Erythroblast (primary cell): Measurements from ENCODE around the gene FBXL7.

Experiments
- DNase-seq, 2 experiments: peaks; one replicate each; lab custom pipeline; 2025; lab: John Stamatoyannopoulos, UW
- GATA1 ChIP-seq: IDR thresholded peaks from 2 replicates; pipeline ENCODE4 v1.6.1; 2011; ENCODE audit warnings: low read depth, mild to moderate bottlenecking, control low read depth, low read length, moderate library complexity
- POLR2A ChIP-seq: IDR thresholded peaks from 2 replicates; pipeline ENCODE4 v1.6.1; 2011; ENCODE audit warnings: mild to moderate bottlenecking, low read length

FBXL7 gene

GRCh38 chr5:15886156-15886555 is 386.2 kb downstream of the FBXL7 start:
- DNase-seq, result no peak
- TF ChIP-seq GATA1 (no peak), POLR2A (no peak)

- no peak for TF ChIP-seq GATA1
Measured at GRCh38 chr5:15887093-15887492, 387.1 kb downstream of the FBXL7 start.

GRCh38 chr5:15889001-15889400 is 389.0 kb downstream of the FBXL7 start:
- no peak for DNase-seq
- TF ChIP-seq POLR2A (no peak), GATA1 (no peak)

More at GRCh38 chr5:15887093-15887492, 387.1 kb downstream of the FBXL7 start:
- no peak for DNase-seq

DNA sequence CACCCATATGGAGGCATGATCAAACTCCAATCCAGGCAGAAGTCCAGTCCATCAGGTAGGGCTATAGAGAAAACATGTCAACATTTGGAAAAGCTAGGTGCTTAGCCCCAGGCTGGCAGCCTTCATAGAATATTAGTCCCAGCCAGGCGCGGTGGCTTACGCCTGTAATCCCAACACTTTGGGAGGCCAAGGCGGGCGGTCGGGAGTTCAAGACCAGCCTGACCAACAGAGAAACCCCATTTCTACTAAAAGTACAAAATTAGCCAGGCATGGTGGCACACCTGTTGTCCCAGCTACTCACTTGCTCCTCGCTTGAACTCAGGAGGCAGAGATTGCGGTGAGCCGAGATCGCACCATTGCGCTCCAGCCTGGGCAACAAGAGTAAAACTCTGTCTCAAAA is 393.9 kb downstream of the FBXL7 start:
- no peak for TF ChIP-seq POLR2A
- no peak for TF ChIP-seq GATA1
- DNase-seq, result no peak

DNA sequence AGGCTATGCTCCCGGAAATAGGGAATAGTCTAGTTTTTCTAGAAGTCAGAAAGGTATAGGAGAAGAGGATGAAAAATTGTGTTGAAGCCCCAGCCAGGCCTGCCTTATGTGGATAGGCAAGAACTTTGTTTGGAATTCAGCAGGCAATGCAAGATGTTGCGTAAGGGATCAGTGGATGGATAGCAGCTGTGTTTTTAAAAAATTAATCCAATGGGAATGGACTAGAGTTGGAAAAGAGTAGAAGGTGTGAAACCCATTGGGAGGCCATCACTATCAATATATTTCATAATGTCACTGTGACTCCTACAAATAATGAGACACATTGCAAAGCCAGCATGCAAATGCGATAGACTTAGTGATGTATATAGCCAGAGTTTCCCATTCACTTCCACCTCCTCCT is 397.7 kb downstream of the FBXL7 start:
- no peak for DNase-seq
- TF ChIP-seq POLR2A (no peak), GATA1 (no peak)

DNA sequence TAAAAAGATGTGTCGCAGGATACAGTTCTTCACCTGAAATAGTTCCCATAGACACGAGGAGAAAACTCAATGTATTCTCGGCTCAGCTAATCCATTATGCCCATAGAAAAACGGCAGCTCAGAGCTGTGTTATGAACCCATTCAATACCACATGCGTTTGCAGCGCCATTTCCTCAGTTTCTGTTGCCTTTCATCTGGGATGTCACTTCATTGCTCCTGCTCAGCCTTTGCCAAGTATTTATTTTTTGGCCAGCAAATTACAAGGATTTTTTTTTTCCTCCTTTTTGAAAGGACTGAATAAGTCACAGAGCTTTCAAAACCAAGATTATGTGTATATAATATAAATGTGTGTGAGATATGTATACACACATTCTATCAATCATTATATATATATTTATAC is 398.7 kb downstream of the FBXL7 start:
- DNase-seq, result no peak
- TF ChIP-seq GATA1 (no peak), POLR2A (no peak)

GRCh38 chr5:15899481-15899880 is 399.5 kb downstream of the FBXL7 start:
- TF ChIP-seq GATA1 (no peak), POLR2A (no peak)
- no peak for DNase-seq

DNA sequence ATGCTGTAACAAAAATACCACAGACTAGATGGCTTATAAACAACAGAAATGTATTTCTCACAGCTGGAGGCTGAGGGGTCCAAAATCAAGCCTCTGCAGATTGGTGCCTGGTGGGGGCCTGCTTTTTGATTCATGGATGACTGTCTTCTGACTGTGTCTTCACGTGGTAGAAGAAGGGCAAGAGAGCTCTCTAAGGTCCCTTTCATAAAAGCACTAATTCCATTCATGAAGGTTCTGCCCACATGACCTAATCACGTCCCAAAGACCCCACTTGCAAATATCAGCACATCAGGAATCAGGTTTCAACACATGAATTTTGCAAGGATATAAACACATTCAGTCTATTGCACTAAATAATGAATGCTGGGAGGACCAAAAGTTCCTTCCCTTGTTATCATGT is 401.2 kb downstream of the FBXL7 start:
- TF ChIP-seq GATA1 (no peak), POLR2A (no peak)
- DNase-seq, result no peak

DNA sequence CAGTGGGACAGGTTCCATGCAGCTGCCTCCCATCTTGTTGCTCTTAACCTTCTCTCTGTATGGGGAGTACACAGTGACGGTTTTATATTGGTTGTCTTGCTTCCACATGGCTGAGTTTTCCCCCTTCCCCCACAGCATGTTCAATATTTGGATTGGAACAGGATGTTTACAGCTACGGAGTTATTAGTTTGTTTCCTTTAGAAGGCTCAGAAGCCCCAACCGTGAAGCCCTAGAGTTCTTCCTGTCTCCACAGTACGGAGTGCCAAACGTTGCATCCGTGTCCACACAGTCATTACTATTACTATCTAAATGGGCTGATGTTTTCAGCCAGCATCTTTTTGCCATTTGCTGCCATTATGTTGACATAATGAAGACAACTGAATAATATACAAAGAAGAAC is 402.1 kb downstream of the FBXL7 start:
- no peak for DNase-seq
- TF ChIP-seq GATA1, result no peak

DNA sequence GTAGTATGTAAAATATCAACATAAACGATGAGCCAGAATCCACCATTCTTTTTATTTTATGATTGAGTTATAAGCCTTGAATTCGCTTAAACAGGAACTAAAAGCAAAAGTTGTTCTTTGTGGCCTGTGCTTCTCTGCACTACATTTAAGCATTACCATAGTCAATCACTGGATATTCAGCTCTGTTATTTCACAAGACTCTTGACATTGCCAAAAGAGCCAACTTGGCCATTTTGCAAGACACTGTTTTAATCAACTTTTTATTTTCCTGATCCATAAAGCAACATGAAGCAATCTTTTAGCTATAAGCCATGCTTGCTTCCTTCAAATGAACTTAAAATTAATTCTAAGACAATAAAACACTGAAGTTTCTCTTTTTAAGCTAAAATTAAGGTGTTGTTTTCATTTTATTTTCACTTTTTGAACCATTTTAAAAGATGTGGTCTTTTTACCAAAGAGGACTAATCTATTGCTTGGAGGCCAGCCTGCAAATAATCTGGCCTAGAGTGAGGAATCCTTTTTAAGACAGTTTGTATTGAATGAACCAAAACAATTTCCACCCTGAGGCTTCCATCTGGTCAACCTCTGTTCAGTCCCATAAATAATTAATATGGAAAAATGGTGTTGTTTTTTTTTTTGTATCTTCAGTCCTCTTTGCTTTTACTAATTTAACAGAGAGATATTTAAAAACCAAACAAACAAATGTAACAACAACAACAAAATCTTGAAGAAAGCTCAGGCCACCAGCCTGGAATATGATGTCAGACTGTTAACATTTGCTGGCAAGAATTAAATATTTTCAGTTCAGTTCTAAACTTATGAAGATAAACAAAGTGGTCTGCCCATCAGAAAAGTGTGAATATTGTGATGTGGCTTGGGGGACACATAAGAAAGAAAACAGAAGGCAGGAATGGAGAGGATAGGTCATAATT is 405.2 kb downstream of the FBXL7 start:
- no peak for DNase-seq
- no peak for TF ChIP-seq GATA1

DNA sequence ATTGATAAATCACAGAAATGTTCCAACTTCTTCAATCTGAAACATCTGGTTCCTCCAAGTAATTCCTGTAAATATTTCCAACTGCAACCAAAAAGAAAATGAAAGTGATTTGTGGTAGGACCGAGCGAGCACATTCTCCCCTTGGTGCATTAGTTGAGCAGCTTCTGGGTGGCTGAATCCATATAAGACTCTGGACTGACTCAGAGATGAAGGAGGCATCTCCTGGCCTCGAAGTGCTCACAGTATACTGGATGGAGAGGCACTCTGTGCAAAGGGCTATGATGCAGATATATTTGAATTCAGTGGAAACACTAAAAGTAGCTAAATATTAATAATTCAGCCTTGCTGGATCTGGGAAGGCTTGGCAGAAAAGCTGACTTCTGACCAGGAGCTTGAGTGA is 414.7 kb downstream of the FBXL7 start:
- no peak for TF ChIP-seq GATA1
- no peak for TF ChIP-seq POLR2A
- no peak for DNase-seq

DNA sequence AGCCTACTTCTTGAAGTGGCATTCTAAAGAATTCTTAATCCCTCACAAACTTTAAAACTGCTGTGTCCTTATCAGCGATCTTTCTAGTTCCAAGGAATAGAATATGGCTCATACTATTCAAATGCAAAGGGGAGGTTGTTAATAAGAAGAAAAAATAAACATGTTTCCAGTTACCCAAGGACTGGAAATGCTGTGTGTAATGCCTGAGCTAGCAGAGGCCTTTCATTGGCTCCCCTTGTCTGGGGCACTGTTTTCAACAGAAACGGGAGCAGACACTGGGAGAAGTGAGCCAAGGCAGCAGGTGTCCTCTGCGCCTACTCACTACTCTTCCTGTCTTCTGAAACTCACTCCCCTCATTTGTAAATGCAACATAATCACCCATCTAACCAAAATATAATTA is 426.6 kb downstream of the FBXL7 start:
- DNase-seq, result no peak
- TF ChIP-seq POLR2A, result no peak
- no peak for TF ChIP-seq GATA1

GRCh38 chr5:15927710-15928380 is 427.9 kb downstream of the FBXL7 start:
- TF ChIP-seq GATA1 (no peak), POLR2A (no peak)
- no peak for DNase-seq

GRCh38 chr5:15929611-15930263 is 429.8 kb downstream of the FBXL7 start:
- no peak for DNase-seq
- TF ChIP-seq POLR2A (no peak), GATA1 (no peak)

GRCh38 chr5:15932066-15932465 is 432.1 kb downstream of the FBXL7 start:
- no peak for TF ChIP-seq POLR2A
- TF ChIP-seq GATA1, result no peak
- DNase-seq, result no peak
